Peyer's patch (tissue), 4 donors: ENCODE data around the gene NMT1.

Experiments
- POLR2A ChIP-seq, 2 donors: fragments of 450-650 bp; IDR thresholded peaks; one replicate each; pipeline ENCODE4 v1.5.1; 2017; ENCODE audit warnings: antibody characterized with exemption in 2 of 2, mild to moderate bottlenecking in 2 of 2, moderate library complexity in 2 of 2
- TF ChIP-seq, protein P1 (sequence below), 6 experiments: fragments of 450-650 bp in 4 of 6; fragments of 200-600 bp in 2 of 6; sonication (generic) in 1 of 6; IDR thresholded peaks; one replicate each; pipeline ENCODE4 v1.5.1; 2017 to 2019; ENCODE audit warnings: antibody characterized with exemption in 6 of 6, mild to moderate bottlenecking in 3 of 6, moderate library complexity in 1 of 6

DNA sequence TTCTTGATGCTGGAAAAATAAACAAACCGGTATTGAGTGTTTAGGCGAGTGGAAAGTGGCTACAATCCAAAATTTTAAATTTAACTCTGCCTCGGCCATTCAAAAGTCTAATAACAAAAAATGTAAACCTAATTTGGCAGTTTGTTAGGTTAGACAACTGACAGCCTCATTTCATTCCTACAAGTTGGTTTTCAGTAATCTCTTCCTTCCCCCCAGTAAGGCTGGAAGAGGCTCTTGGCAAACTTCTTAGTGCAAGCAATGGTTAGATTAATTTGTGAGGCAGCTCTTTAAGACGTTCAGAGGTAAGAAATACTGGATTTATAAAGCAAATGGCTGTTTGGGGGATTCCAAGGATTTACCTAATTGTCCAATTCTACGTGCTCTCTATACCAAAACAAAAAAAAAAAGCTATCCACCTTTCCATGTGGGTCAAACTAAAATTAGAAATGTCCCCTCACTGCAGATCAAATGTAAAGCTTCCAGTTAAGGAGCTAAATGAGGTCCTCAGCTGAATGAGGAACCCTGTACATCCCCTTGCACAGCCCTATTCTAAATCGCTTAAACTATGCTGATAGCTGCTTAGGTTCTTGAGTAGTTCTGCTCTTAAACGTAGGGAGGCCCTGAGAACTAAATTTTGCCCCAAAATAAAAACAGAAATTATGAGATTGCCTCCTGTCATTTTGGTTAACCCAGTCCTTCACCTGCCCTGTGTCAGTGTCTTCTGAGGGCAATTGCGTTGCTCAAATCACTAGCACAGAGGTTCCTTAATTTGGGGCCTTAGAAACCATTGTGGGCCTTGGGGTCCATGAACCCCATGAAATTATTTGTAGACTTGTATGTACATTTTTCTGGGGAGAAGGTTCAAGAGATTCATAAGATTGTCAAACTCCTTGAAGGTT lies 90.0 kb downstream of the NMT1 start:
- TF ChIP-seq, protein P1, sequence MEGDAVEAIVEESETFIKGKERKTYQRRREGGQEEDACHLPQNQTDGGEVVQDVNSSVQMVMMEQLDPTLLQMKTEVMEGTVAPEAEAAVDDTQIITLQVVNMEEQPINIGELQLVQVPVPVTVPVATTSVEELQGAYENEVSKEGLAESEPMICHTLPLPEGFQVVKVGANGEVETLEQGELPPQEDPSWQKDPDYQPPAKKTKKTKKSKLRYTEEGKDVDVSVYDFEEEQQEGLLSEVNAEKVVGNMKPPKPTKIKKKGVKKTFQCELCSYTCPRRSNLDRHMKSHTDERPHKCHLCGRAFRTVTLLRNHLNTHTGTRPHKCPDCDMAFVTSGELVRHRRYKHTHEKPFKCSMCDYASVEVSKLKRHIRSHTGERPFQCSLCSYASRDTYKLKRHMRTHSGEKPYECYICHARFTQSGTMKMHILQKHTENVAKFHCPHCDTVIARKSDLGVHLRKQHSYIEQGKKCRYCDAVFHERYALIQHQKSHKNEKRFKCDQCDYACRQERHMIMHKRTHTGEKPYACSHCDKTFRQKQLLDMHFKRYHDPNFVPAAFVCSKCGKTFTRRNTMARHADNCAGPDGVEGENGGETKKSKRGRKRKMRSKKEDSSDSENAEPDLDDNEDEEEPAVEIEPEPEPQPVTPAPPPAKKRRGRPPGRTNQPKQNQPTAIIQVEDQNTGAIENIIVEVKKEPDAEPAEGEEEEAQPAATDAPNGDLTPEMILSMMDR (IDR thresholded peaks at IDR 0.05): no peak
- no peak for TF ChIP-seq POLR2A (IDR thresholded peaks at IDR 0.05)
